Stimulated activated CD8-positive, alpha-beta memory T cell treated with anti-CD3 and anti-CD28 coated beads, Interleukin-12 subunit alpha, Interleukin-12 subunit beta, amount 100 ng/mL, for 24 hours (primary cell): ENCODE measurements around the gene MPDU1.

Experiments
- DNase-seq: peaks from one replicate; pipeline ENCODE4 v3.0.0-alpha.2; 2020; ENCODE audit errors: extremely low read depth

MPDU1 gene

GRCh38 chr17:7560172-7561027 is 23.3 kb upstream of the MPDU1 start:
- DNase-seq, result no peak

- DNase-seq, result no peak
Measured at GRCh38 chr17:7561028-7561575, 22.6 kb upstream of the MPDU1 start.

GRCh38 chr17:7561589-7562207 is 22.0 kb upstream of the MPDU1 start, which contains the start of gene SENP3:
TSS of gene SENP3 (plus strand) at chr17:7561919. CDS start at chr17:7563077, 1,158 bp downstream.
- DNase-seq, result peak; percentile 75

GRCh38 chr17:7562208-7562605 is 21.4 kb upstream of the MPDU1 start:
- no peak for DNase-seq

GRCh38 chr17:7563115-7563869 is 20.4 kb upstream of the MPDU1 start:
- DNase-seq, result no peak

- DNase-seq, result no peak
Measured at GRCh38 chr17:7569571-7569970, 14.1 kb upstream of the MPDU1 start.

GRCh38 chr17:7570351-7570750 is 13.3 kb upstream of the MPDU1 start:
- DNase-seq, result no peak

- DNase-seq, result no peak
Measured at GRCh38 chr17:7572338-7572587, 11.4 kb upstream of the MPDU1 start.

GRCh38 chr17:7572588-7573323 is 10.9 kb upstream of the MPDU1 start:
- DNase-seq, result peak; percentile 96

- DNase-seq, result peak; percentile 72
Measured at GRCh38 chr17:7573324-7574080, 10.2 kb upstream of the MPDU1 start.

- DNase-seq, result no peak
Measured at GRCh38 chr17:7574176-7574953, 9.3 kb upstream of the MPDU1 start.

GRCh38 chr17:7575481-7575883 is 8.2 kb upstream of the MPDU1 start:
- no peak for DNase-seq

GRCh38 chr17:7575959-7576358 is 7.7 kb upstream of the MPDU1 start:
- no peak for DNase-seq

- no peak for DNase-seq
Measured at GRCh38 chr17:7576432-7576937, 7.2 kb upstream of the MPDU1 start.

- DNase-seq, result no peak
Measured at GRCh38 chr17:7577327-7578199, 6.1 kb upstream of the MPDU1 start.

GRCh38 chr17:7579001-7579833 is 4.4 kb upstream of the MPDU1 start, which contains the start of gene CD68:
TSS of gene CD68 (plus strand) at chr17:7579638. CDS start at chr17:7579678, 40 bp downstream.
- DNase-seq, result no peak

GRCh38 chr17:7579834-7580603 is 3.6 kb upstream of the MPDU1 start:
- no peak for DNase-seq
